ENCODE data around the gene ATP2B1.
A peak's percentile ranks its signal among the peaks of the same experiment; 100 is the strongest.

Gene ATP2B1

DNA sequence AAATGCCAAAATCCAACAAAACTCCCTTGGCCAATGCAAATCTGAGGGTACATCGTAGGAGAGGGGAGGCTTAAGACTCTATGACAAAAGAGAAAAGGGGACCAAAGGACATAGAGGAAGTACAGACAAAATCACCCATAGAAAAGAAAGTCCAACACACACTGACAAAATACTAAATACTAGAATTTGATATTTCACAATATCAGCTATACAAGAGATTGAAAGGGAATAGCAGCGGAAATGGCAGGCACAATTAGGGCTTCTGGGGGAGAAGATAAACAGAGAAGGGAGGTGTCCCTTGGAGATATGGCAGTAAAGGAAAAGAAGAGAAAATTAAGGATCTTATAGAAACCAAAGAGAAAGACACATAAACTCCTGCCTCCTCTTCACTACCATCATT lies 29.0 kb downstream of the ATP2B1 start:
- Histone ChIP-seq H3K9me2 (replicated peaks; ENCODE audit: control insufficient read depth, low read length) (no peaks in the 10 kb centered on the region), H3K27ac (ENCODE audit: low read depth, low read length) (no peak overlapping the region), H3K36me3 (ENCODE audit: control insufficient read depth, low read length) (peaks cover 32% of the 10 kb centered on the region), H3F3A (ENCODE audit: control insufficient read depth, insufficient read depth) (no peaks in the 10 kb centered on the region), H3K4me3 (ENCODE audit: low read length) (no peak overlapping the region), H3K79me2 (ENCODE audit: control insufficient read depth, low read length) (peaks cover 100% of the 10 kb centered on the region), H3K9me3 (ENCODE audit: control insufficient read depth, insufficient read depth, low read length) (peaks cover 11% of the 10 kb centered on the region; the same call in 1 of the 2 replicates), H4K20me1 (ENCODE audit: control insufficient read depth, insufficient read depth, low read depth, low read length) (no peaks in the 10 kb centered on the region), H3K4me1 (ENCODE audit: control insufficient read depth, low read length) (peaks cover 57% of the 10 kb centered on the region), H3K27me3 (ENCODE audit: control insufficient read depth, low read length) (no peaks in the 10 kb centered on the region), H3K4me2 (ENCODE audit: low read length) (no peak overlapping the region)
- TF ChIP-seq, protein P1, sequence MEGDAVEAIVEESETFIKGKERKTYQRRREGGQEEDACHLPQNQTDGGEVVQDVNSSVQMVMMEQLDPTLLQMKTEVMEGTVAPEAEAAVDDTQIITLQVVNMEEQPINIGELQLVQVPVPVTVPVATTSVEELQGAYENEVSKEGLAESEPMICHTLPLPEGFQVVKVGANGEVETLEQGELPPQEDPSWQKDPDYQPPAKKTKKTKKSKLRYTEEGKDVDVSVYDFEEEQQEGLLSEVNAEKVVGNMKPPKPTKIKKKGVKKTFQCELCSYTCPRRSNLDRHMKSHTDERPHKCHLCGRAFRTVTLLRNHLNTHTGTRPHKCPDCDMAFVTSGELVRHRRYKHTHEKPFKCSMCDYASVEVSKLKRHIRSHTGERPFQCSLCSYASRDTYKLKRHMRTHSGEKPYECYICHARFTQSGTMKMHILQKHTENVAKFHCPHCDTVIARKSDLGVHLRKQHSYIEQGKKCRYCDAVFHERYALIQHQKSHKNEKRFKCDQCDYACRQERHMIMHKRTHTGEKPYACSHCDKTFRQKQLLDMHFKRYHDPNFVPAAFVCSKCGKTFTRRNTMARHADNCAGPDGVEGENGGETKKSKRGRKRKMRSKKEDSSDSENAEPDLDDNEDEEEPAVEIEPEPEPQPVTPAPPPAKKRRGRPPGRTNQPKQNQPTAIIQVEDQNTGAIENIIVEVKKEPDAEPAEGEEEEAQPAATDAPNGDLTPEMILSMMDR (IDR thresholded peaks at IDR 0.05; ENCODE audit: low read depth, low read length, poor library complexity, severe bottlenecking): no peak
- no peak for TF ChIP-seq EZH2phosphoT487 (IDR thresholded peaks at IDR 0.05; ENCODE audit: borderline replicate concordance, low read length)

DNA sequence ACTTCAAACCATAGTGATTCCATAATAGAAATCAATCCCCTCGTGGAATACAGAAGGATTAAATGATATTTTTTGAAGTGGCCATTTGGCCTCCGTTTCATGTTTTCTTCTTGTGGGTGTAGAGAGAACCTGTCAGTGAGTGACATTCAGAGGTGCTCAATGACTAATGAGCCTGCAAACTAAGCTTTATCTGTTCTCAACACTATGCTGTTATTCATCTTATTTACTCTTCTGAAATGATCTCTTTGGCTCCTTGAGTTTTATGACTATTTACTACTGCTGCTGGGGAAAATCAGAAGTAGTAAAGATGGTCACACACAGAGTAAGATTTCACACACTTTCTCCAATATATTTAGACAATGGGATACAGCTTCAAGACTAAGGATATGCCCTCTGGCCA lies 30.4 kb downstream of the ATP2B1 start:
- peaks cover 71% of the 10 kb centered on the region for H3K4me1 ChIP-seq (ENCODE audit: control insufficient read depth, low read length)
- H3F3A ChIP-seq (ENCODE audit: control insufficient read depth, insufficient read depth): no peaks in the 10 kb centered on the region
- H3K27ac ChIP-seq (ENCODE audit: low read depth, low read length): no peak overlapping the region
- H4K20me1 ChIP-seq (ENCODE audit: control insufficient read depth, insufficient read depth, low read depth, low read length): no peaks in the 10 kb centered on the region
- H3K27me3 ChIP-seq (ENCODE audit: control insufficient read depth, low read length): no peaks in the 10 kb centered on the region
- no peak overlapping the region for H3K4me3 ChIP-seq (ENCODE audit: low read length)
- H3K4me2 ChIP-seq (ENCODE audit: low read length): 0 out of 2 replicates have a peak overlapping the region, but pooled peaks have one; percentile 3
- H3K36me3 ChIP-seq (ENCODE audit: control insufficient read depth, low read length): peaks cover 35% of the 10 kb centered on the region
- TF ChIP-seq, protein P1 (IDR thresholded peaks at IDR 0.05; ENCODE audit: low read depth, low read length, poor library complexity, severe bottlenecking): no peak
- TF ChIP-seq EZH2phosphoT487 (IDR thresholded peaks at IDR 0.05; ENCODE audit: borderline replicate concordance, low read length): no peak
- peaks cover 8% of the 10 kb centered on the region; the same call in 1 of the 2 replicates for H3K9me3 ChIP-seq (ENCODE audit: control insufficient read depth, insufficient read depth, low read length)
- H3K9me2 ChIP-seq (replicated peaks; ENCODE audit: control insufficient read depth, low read length): no peaks in the 10 kb centered on the region
- H3K79me2 ChIP-seq (ENCODE audit: control insufficient read depth, low read length): peaks cover 100% of the 10 kb centered on the region

DNA sequence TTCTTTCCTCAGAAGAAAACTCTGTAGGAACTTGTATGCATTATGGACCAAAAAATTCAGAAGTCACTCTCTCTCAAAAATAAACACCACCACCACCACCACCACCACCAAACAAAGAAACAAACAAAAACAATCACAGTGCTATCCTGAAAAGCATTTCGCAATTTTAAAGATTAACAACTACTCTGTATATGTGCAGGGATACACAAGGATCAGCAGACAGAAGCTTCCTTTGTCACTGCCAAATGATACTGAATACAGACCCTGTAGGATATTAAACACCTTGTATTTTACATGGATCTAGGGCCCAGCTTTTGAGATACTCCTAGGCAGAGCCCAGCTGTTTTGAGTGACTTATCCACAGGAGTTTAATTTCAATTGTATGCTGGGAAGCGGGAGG lies 31.7 kb downstream of the ATP2B1 start:
- H3K27ac ChIP-seq (ENCODE audit: low read depth, low read length): no peak overlapping the region
- H3K4me2 ChIP-seq (ENCODE audit: low read length): no peak overlapping the region
- no peak for TF ChIP-seq EZH2phosphoT487 (IDR thresholded peaks at IDR 0.05; ENCODE audit: borderline replicate concordance, low read length)
- no peak overlapping the region for H3K4me3 ChIP-seq (ENCODE audit: low read length)
- no peaks in the 10 kb centered on the region for H3K9me2 ChIP-seq (replicated peaks; ENCODE audit: control insufficient read depth, low read length)
- no peaks in the 10 kb centered on the region for H3K27me3 ChIP-seq (ENCODE audit: control insufficient read depth, low read length)
- no peaks in the 10 kb centered on the region; the same call in 1 of the 2 replicates for H3K9me3 ChIP-seq (ENCODE audit: control insufficient read depth, insufficient read depth, low read length)
- peaks cover 100% of the 10 kb centered on the region for H3K79me2 ChIP-seq (ENCODE audit: control insufficient read depth, low read length)
- peaks cover 28% of the 10 kb centered on the region for H3K36me3 ChIP-seq (ENCODE audit: control insufficient read depth, low read length)
- H3K4me1 ChIP-seq (ENCODE audit: control insufficient read depth, low read length): peaks cover 71% of the 10 kb centered on the region
- H4K20me1 ChIP-seq (ENCODE audit: control insufficient read depth, insufficient read depth, low read depth, low read length): no peaks in the 10 kb centered on the region
- no peaks in the 10 kb centered on the region for H3F3A ChIP-seq (ENCODE audit: control insufficient read depth, insufficient read depth)

DNA sequence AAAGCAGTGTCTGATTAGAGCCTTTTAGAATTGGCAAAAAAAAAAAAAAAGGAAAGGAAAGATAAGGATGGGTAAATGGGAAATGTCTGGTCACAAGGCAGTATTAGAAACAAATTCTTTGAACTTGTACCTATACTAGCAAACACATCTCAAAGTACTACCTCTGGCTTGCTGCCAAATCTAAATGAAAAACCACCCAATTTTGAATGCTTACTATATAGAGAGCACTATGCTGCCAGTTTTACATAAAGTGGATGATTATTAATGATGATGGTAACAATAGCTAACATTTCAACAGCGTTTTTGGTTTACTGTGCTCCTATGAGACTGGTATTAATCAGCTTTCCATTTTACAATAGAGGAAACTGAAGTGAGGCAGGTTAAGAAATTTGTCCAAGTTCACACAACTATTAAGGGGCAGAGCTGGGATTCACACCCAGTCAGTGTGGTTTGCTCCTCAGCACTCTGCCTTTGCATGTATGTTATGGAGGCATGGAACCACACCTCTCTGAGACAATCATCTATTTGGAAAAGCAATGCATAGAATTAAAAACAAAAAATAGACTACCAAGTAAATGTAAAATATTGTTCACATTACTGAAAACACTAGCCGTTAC lies 34.2 kb downstream of the ATP2B1 start:
- Histone ChIP-seq H3K79me2 (ENCODE audit: control insufficient read depth, low read length) (peaks cover 99% of the 10 kb centered on the region), H3K9me3 (ENCODE audit: control insufficient read depth, insufficient read depth, low read length) (no peaks in the 10 kb centered on the region), H3K27me3 (ENCODE audit: control insufficient read depth, low read length) (no peaks in the 10 kb centered on the region), H3K4me1 (ENCODE audit: control insufficient read depth, low read length) (peaks cover 56% of the 10 kb centered on the region), H4K20me1 (ENCODE audit: control insufficient read depth, insufficient read depth, low read depth, low read length) (no peaks in the 10 kb centered on the region), H3K36me3 (ENCODE audit: control insufficient read depth, low read length) (peaks cover 28% of the 10 kb centered on the region), H3K4me3 (ENCODE audit: low read length) (peak overlapping the region; percentile 22), H3F3A (ENCODE audit: control insufficient read depth, insufficient read depth) (no peaks in the 10 kb centered on the region), H3K27ac (ENCODE audit: low read depth, low read length) (no peak overlapping the region), H3K4me2 (ENCODE audit: low read length) (peak overlapping the region; percentile 53), H3K9me2 (replicated peaks; ENCODE audit: control insufficient read depth, low read length) (no peaks in the 10 kb centered on the region)
- TF ChIP-seq, protein P1 (IDR thresholded peaks at IDR 0.05; ENCODE audit: low read depth, low read length, poor library complexity, severe bottlenecking): no peak
- TF ChIP-seq EZH2phosphoT487 (IDR thresholded peaks at IDR 0.05; ENCODE audit: borderline replicate concordance, low read length): no peak
